HFFc6 (cell line): ENCODE results near the gene MPP4. TPM values are rescaled to one million over a fixed set of nuclear protein-coding genes. Genes with fewer than 3 reads are reported as not detected.

ENCODE experiments used
- DNase-seq: peaks from one replicate; pipeline ENCODE4 v3.0.0-alpha.2; 2018
- H3K27ac Mint-ChIP-seq: 2 replicates; pipeline ENCODE4 v1.8.0; 2020; ENCODE audit warnings: mild to moderate bottlenecking, mixed read lengths
- H3K27me3 Mint-ChIP-seq: 2 replicates; pipeline ENCODE4 v1.8.0; 2021; ENCODE audit warnings: mild to moderate bottlenecking, moderate library complexity, mixed read lengths; ENCODE audit not compliant: insufficient read depth
- H3K36me3 Mint-ChIP-seq: 2 replicates; pipeline ENCODE4 v1.8.0; 2021; ENCODE audit warnings: low read depth, mixed read lengths
- H3K4me1 Mint-ChIP-seq: 2 replicates; pipeline ENCODE4 v1.8.0; 2020; ENCODE audit warnings: low read depth, mixed read lengths
- H3K4me3 Mint-ChIP-seq: 2 replicates; pipeline ENCODE4 v1.8.0; 2020; ENCODE audit warnings: mild to moderate bottlenecking, moderate library complexity, mixed read lengths
- H3K9me3 Mint-ChIP-seq: 2 replicates; pipeline ENCODE4 v1.8.0; 2020; ENCODE audit warnings: mild to moderate bottlenecking, mixed read lengths
- total RNA-seq, 6 experiments: library from RNA; stranded (reverse); fragmentation: NEBNext Ultra II Directional; extraction: Animal tissue kit (Norgen Biotek cat#: 25700); gene quantifications; 2 replicates in 1 of 6; 3 replicates in 5 of 6; pipeline ENCODE4 v1.2.3, GENCODE V29; 2021
- TF ChIP-seq, protein P1 (sequence below): fragments of 200-600 bp; sonication (generic); IDR thresholded peaks from 2 replicates; pipeline ENCODE4 v1.5.0; 2021; ENCODE audit warnings: antibody characterized with exemption, mild to moderate bottlenecking

Gene MPP4
- total RNA-seq, 6 experiments from 2014 or later: 2.7 to 6.7 (median 3.7) TPM

DNA sequence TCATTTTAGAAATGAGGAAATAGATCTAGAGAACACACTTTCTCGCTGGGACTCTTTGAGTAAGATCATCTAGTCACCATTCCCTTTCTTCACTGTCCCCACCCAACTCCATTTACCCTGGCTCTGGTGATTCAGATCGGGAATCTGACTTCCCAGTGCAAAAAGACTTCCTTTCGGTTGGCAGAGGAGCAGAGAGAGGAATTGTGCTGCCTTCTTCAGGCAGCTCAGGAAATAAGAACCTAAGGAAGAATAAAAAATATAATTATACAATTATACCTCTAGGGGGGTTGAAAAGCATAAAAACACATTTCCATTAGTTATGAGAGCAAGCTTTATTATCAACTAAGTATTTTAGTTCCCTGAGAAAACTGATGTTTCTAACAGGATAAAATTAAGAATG, 9.3 kb upstream of the MPP4 start:
- peaks cover 67% of the 10 kb centered on the region for H3K36me3 Mint-ChIP-seq
- peak overlapping the region; percentile 74 for H3K27ac Mint-ChIP-seq
- no peaks in the 10 kb centered on the region for H3K9me3 Mint-ChIP-seq
- TF ChIP-seq, protein P1, sequence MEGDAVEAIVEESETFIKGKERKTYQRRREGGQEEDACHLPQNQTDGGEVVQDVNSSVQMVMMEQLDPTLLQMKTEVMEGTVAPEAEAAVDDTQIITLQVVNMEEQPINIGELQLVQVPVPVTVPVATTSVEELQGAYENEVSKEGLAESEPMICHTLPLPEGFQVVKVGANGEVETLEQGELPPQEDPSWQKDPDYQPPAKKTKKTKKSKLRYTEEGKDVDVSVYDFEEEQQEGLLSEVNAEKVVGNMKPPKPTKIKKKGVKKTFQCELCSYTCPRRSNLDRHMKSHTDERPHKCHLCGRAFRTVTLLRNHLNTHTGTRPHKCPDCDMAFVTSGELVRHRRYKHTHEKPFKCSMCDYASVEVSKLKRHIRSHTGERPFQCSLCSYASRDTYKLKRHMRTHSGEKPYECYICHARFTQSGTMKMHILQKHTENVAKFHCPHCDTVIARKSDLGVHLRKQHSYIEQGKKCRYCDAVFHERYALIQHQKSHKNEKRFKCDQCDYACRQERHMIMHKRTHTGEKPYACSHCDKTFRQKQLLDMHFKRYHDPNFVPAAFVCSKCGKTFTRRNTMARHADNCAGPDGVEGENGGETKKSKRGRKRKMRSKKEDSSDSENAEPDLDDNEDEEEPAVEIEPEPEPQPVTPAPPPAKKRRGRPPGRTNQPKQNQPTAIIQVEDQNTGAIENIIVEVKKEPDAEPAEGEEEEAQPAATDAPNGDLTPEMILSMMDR: peak; percentile 62
- H3K4me1 Mint-ChIP-seq: peaks cover 46% of the 10 kb centered on the region
- H3K4me3 Mint-ChIP-seq: no peak overlapping the region
- H3K27me3 Mint-ChIP-seq: no peaks in the 10 kb centered on the region; the same call in 1 of the 2 replicates
- peak; percentile 46 for DNase-seq

- peaks cover 47% of the 10 kb centered on the region for H3K4me1 Mint-ChIP-seq
- H3K9me3 Mint-ChIP-seq: no peaks in the 10 kb centered on the region
- H3K36me3 Mint-ChIP-seq: peaks cover 62% of the 10 kb centered on the region
- DNase-seq: no peak
- H3K27me3 Mint-ChIP-seq: no peaks in the 10 kb centered on the region; the same call in 1 of the 2 replicates
- no peak overlapping the region for H3K4me3 Mint-ChIP-seq
- TF ChIP-seq, protein P1: no peak
- H3K27ac Mint-ChIP-seq: peak overlapping the region; percentile 74; the same call in 1 of the 2 replicates
These were observed 8.7 kb upstream of the MPP4 start for GRCh38 chr2:201707142-201707541.

DNA sequence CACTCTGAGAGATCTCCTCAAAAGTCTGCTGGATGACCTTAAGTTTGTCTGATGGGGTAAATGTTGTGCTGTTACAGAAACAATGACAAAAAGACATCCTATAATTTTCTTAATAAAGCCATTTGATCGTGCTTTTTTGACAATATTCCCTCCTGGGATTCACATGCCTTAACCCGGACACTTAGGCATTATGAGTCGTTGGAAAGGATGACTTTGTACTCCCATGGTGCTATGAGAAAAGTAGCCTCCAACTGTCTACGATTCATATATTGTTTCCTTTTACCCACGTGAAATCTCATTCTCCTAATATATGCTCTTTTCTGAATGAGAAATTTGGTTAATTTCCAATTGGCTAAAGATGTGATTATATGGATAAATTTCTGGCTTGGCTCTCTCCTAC, 6.1 kb upstream of the MPP4 start:
- Mint-ChIP-seq H3K4me3 (no peak overlapping the region), H3K9me3 (no peaks in the 10 kb centered on the region), H3K27ac (peak overlapping the region; percentile 50), H3K36me3 (peaks cover 68% of the 10 kb centered on the region), H3K4me1 (peaks cover 73% of the 10 kb centered on the region), H3K27me3 (no peaks in the 10 kb centered on the region)
- TF ChIP-seq, protein P1: no peak
- no peak for DNase-seq

GRCh38 chr2:201701646-201702045, 3.2 kb upstream of the MPP4 start:
- Mint-ChIP-seq H3K4me1 (peaks cover 81% of the 10 kb centered on the region), H3K4me3 (no peak overlapping the region), H3K9me3 (no peaks in the 10 kb centered on the region), H3K36me3 (peaks cover 56% of the 10 kb centered on the region), H3K27me3 (no peaks in the 10 kb centered on the region; the same call in 1 of the 2 replicates), H3K27ac (peak overlapping the region; percentile 51; the same call in 1 of the 2 replicates)
- TF ChIP-seq, protein P1: no peak
- DNase-seq: no peak

GRCh38 chr2:201699416-201699815, 972 bp upstream of the MPP4 start:
- DNase-seq: no peak
- peaks cover 39% of the 10 kb centered on the region for H3K36me3 Mint-ChIP-seq
- TF ChIP-seq, protein P1: no peak
- H3K27me3 Mint-ChIP-seq: no peaks in the 10 kb centered on the region; the same call in 1 of the 2 replicates
- H3K4me1 Mint-ChIP-seq: peaks cover 91% of the 10 kb centered on the region
- H3K27ac Mint-ChIP-seq: peak overlapping the region; percentile 84
- no peaks in the 10 kb centered on the region for H3K9me3 Mint-ChIP-seq
- H3K4me3 Mint-ChIP-seq: peak overlapping the region; percentile 71
